DOHH2 (cell line): ENCODE results near the gene DPP6.

ENCODE experiments used
- H3F3A ChIP-seq: fragments of 200-600 bp; sonication (generic), shearing (Covaris generic); 2 replicates; pipeline ENCODE4 v1.6.0; 2016; ENCODE audit warnings: antibody characterized with exemption, mild to moderate bottlenecking; ENCODE audit not compliant: control insufficient read depth, insufficient read depth
- H3K27ac ChIP-seq: fragments of 200-600 bp; sonication (generic); 2 replicates; pipeline ENCODE4 v1.5.1; 2014; ENCODE audit warnings: low read depth, mild to moderate bottlenecking, low read length, moderate library complexity
- H3K27me3 ChIP-seq: fragments of 200-600 bp; sonication (generic); 2 replicates; pipeline ENCODE4 v1.6.1; 2014; ENCODE audit warnings: mild to moderate bottlenecking, low read length, mixed read lengths; ENCODE audit not compliant: control insufficient read depth
- H3K36me3 ChIP-seq: fragments of 200-600 bp; sonication (generic); 2 replicates; pipeline ENCODE4 v1.6.1; 2014; ENCODE audit warnings: mild to moderate bottlenecking, low read length, moderate library complexity, mixed read lengths; ENCODE audit not compliant: control insufficient read depth
- H3K4me1 ChIP-seq: fragments of 200-600 bp; sonication (generic); 2 replicates; pipeline ENCODE4 v1.6.1; 2014; ENCODE audit warnings: mild to moderate bottlenecking, low read length, mixed read lengths; ENCODE audit not compliant: control insufficient read depth
- H3K4me2 ChIP-seq: fragments of 200-600 bp; sonication (generic); 2 replicates; pipeline ENCODE4 v1.6.0; 2014; ENCODE audit warnings: mild to moderate bottlenecking, low read length, moderate library complexity
- H3K4me3 ChIP-seq: fragments of 200-600 bp; sonication (generic); 2 replicates; pipeline ENCODE4 v1.5.1; 2014; ENCODE audit warnings: mild to moderate bottlenecking, low read length, mixed read lengths
- H3K79me2 ChIP-seq: fragments of 200-600 bp; sonication (generic); 2 replicates; pipeline ENCODE4 v1.6.1; 2014; ENCODE audit warnings: mild to moderate bottlenecking, low read length, mixed read lengths; ENCODE audit not compliant: control insufficient read depth
- H3K9me2 ChIP-seq: fragments of 200-600 bp; sonication (generic); replicated peaks from 2 replicates; pipeline ENCODE4 v1.6.1; 2014; ENCODE audit warnings: mild to moderate bottlenecking, low read length, mixed read lengths; ENCODE audit not compliant: control insufficient read depth
- H3K9me3 ChIP-seq: fragments of 200-600 bp; sonication (generic); 2 replicates; pipeline ENCODE4 v1.6.1; 2014; ENCODE audit warnings: antibody characterized with exemption, low read length, mixed read lengths; ENCODE audit not compliant: control insufficient read depth, insufficient read depth
- H4K20me1 ChIP-seq: fragments of 200-600 bp; sonication (generic); 2 replicates; pipeline ENCODE4 v1.6.0; 2014; ENCODE audit warnings: low read depth, mild to moderate bottlenecking, antibody characterized with exemption, low read length, moderate library complexity; ENCODE audit not compliant: control insufficient read depth, insufficient read depth
- CTCF ChIP-seq: fragments of 200-600 bp; sonication (generic); IDR thresholded peaks from one replicate; pipeline ENCODE4 v1.5.1; 2014; ENCODE audit warnings: antibody characterized with exemption, mild to moderate bottlenecking, low read depth, low read length; ENCODE audit not compliant: poor library complexity, severe bottlenecking
- EZH2phosphoT487 ChIP-seq: fragments of 200-600 bp; sonication (generic); IDR thresholded peaks from 2 replicates; pipeline ENCODE4 v1.6.1; 2017; ENCODE audit warnings: borderline replicate concordance, mild to moderate bottlenecking, antibody characterized with exemption, low read length, moderate library complexity, mixed read lengths

DPP6 gene

GRCh38 chr7:154744256-154744860, 692.2 kb downstream of the DPP6 start:
- Histone ChIP-seq H3K9me3 (no peaks in the 10 kb centered on the region), H4K20me1 (no peaks in the 10 kb centered on the region)

GRCh38 chr7:154744861-154745258, 692.7 kb downstream of the DPP6 start:
- no peaks in the 10 kb centered on the region for H3K9me3 ChIP-seq
- TF ChIP-seq CTCF = no peak
- TF ChIP-seq EZH2phosphoT487 = no peak

More at GRCh38 chr7:154744256-154744860, 692.2 kb downstream of the DPP6 start:
- no peaks in the 10 kb centered on the region for H3K79me2 ChIP-seq
- no peaks in the 10 kb centered on the region for H3F3A ChIP-seq
- no peak overlapping the region for H3K4me3 ChIP-seq
- H3K4me2 ChIP-seq = no peak overlapping the region
- H3K27ac ChIP-seq = no peak overlapping the region
- no peaks in the 10 kb centered on the region for H3K36me3 ChIP-seq
- H3K27me3 ChIP-seq = no peaks in the 10 kb centered on the region
- TF ChIP-seq EZH2phosphoT487 (no peak), CTCF (peak; percentile 100)
- no peaks in the 10 kb centered on the region for H3K4me1 ChIP-seq
- H3K9me2 ChIP-seq = no peaks in the 10 kb centered on the region

GRCh38 chr7:154746571-154747360, 694.6 kb downstream of the DPP6 start:
- Histone ChIP-seq H3K9me2 (no peaks in the 10 kb centered on the region), H3K79me2 (no peaks in the 10 kb centered on the region), H3K4me3 (no peak overlapping the region), H3K27ac (no peak overlapping the region), H3F3A (no peaks in the 10 kb centered on the region), H3K4me2 (no peak overlapping the region), H3K36me3 (no peaks in the 10 kb centered on the region), H4K20me1 (no peaks in the 10 kb centered on the region), H3K9me3 (no peaks in the 10 kb centered on the region), H3K4me1 (no peaks in the 10 kb centered on the region), H3K27me3 (no peaks in the 10 kb centered on the region)
- no peak for TF ChIP-seq CTCF
- TF ChIP-seq EZH2phosphoT487 = no peak

More at GRCh38 chr7:154744861-154745258, 692.7 kb downstream of the DPP6 start:
- no peak overlapping the region for H3K4me3 ChIP-seq
- H3K36me3 ChIP-seq = no peaks in the 10 kb centered on the region
- H4K20me1 ChIP-seq = no peaks in the 10 kb centered on the region
- no peaks in the 10 kb centered on the region for H3K9me2 ChIP-seq
- no peaks in the 10 kb centered on the region for H3K4me1 ChIP-seq
- H3K4me2 ChIP-seq = no peak overlapping the region
- H3F3A ChIP-seq = no peaks in the 10 kb centered on the region
- no peak overlapping the region for H3K27ac ChIP-seq
- H3K79me2 ChIP-seq = no peaks in the 10 kb centered on the region
- no peaks in the 10 kb centered on the region for H3K27me3 ChIP-seq
